AG08395 (cell line): ENCODE results near the gene UBE2J1.
A peak's percentile ranks its signal among the peaks of the same experiment; 100 is the strongest.
"Not testable (repeated sequence)": the region's sequence is repeated elsewhere in the genome, so short reads cannot be mapped to it uniquely, and the experiment has no call there.

ENCODE experiments used
- DNase-seq: peaks from one replicate; pipeline ENCODE4 v3.0.0; 2012; ENCODE audit warnings: mixed read lengths, low spot score

UBE2J1 gene

GRCh38 chr6:89320012-89320559 is 32.4 kb downstream of the UBE2J1 start:
- no peak for DNase-seq

- no peak for DNase-seq
Measured at GRCh38 chr6:89317067-89317466, 35.5 kb downstream of the UBE2J1 start.

GRCh38 chr6:89315249-89315885 is 37.2 kb downstream of the UBE2J1 start, which contains the start of gene GABRR2:
Gene GABRR2 (minus strand): TSS chr6:89315299. CDS start chr6:89315165, 134 bp downstream.
- no peak for DNase-seq

- DNase-seq: no peak
Measured at GRCh38 chr6:89314692-89315091, 37.8 kb downstream of the UBE2J1 start.

- peak; percentile 94 for DNase-seq
Measured at GRCh38 chr6:89313006-89313405, 39.5 kb downstream of the UBE2J1 start.

GRCh38 chr6:89311853-89312531 is 40.5 kb downstream of the UBE2J1 start:
- peak; percentile 68 for DNase-seq

- no peak for DNase-seq
Measured at GRCh38 chr6:89311530-89311852, 41.0 kb downstream of the UBE2J1 start.

GRCh38 chr6:89310929-89311328 is 41.6 kb downstream of the UBE2J1 start:
- DNase-seq: peak; percentile 26

- no peak for DNase-seq
Measured at GRCh38 chr6:89308525-89309395, 43.8 kb downstream of the UBE2J1 start.

- not testable (repeated sequence) for DNase-seq
Measured at GRCh38 chr6:89304517-89304916, 48.0 kb downstream of the UBE2J1 start.

GRCh38 chr6:89302936-89303335 is 49.6 kb downstream of the UBE2J1 start:
- DNase-seq: no peak

- DNase-seq: no peak
Measured at GRCh38 chr6:89302195-89302770, 50.2 kb downstream of the UBE2J1 start.

- no peak for DNase-seq
Measured at GRCh38 chr6:89301586-89302194, 50.8 kb downstream of the UBE2J1 start.

- no peak for DNase-seq
Measured at GRCh38 chr6:89299466-89299850, 53.1 kb downstream of the UBE2J1 start.

- no peak for DNase-seq
Measured at GRCh38 chr6:89298680-89299465, 53.6 kb downstream of the UBE2J1 start.

GRCh38 chr6:89297695-89298351 is 54.7 kb downstream of the UBE2J1 start:
- DNase-seq: peak; percentile 75

- no peak for DNase-seq
Measured at GRCh38 chr6:89295981-89296380, 56.5 kb downstream of the UBE2J1 start.

- not testable (repeated sequence) for DNase-seq
Measured at GRCh38 chr6:89295116-89295515, 57.4 kb downstream of the UBE2J1 start.

GRCh38 chr6:89291256-89291819 is 61.2 kb downstream of the UBE2J1 start:
- no peak for DNase-seq
